HCT116 (cell line): ENCODE measurements around the gene CHRNA9. TPM values are rescaled to one million over a fixed set of nuclear protein-coding genes. Genes with fewer than 3 reads are reported as not detected.

Experiments
- ATAC-seq: fragments of 200-7000 bp; cut with Tn5 transposase; 2 replicates; pipeline ENCODE4 v1.9.1; 2020; ENCODE audit warnings: mild to moderate bottlenecking, moderate library complexity
- BruUV-seq: library from RNA; stranded (reverse); fragments of 400-500 nt; replicated peaks from 2 replicates; lab custom pipeline; 2021; lab: Mats Ljungman, UMichigan
- CTCF ChIA-PET: fragments of 300-600 bp; sonication (Branson Sonifier 250); formaldehyde crosslinking; loops from one replicate; lab custom pipeline; 2021; ENCODE audit warnings: antibody characterized with exemption; lab: Charles Lee
- POLR2A ChIA-PET: fragments of 300-600, 350-600 bp; sonication (Branson Sonifier 250); formaldehyde crosslinking; loops from one replicate; lab custom pipeline; 2021; ENCODE audit warnings: antibody characterized with exemption; lab: Charles Lee
- RAD21 ChIA-PET, 2 experiments: fragments of 300-600 bp; sonication (Branson Sonifier 250); formaldehyde crosslinking; loops; one replicate each; lab custom pipeline; 2023; ENCODE audit warnings: low total read pairs in 2 of 2; ENCODE audit not compliant: uncharacterized antibody in 2 of 2, unreplicated experiment in 2 of 2, low non-redundant PET in 1 of 2; lab: Charles Lee
- DNase-seq: peaks from one replicate; pipeline ENCODE4 v3.0.0-alpha.2; 2010; ENCODE audit warnings: low read depth, low spot score
- H2AFZ ChIP-seq: fragments of 200-600 bp; shearing (Covaris generic), sonication (generic); 2 replicates; pipeline ENCODE4 v1.6.1; 2017; ENCODE audit warnings: low read depth, mixed run types, mixed read lengths, antibody characterized with exemption, low read length; ENCODE audit not compliant: poor library complexity, severe bottlenecking
- H3K27ac ChIP-seq: 2 replicates; pipeline ENCODE4 v1.5.1; 2012; ENCODE audit warnings: low read depth, low read length
- H3K27me3 ChIP-seq: fragments of 200-600 bp; sonication (generic); 2 replicates; pipeline ENCODE4 v1.6.1; 2016; ENCODE audit warnings: mixed run types, low read length, mixed read lengths; ENCODE audit not compliant: insufficient read depth
- H3K36me3 ChIP-seq, 2 experiments: fragments of 200-500 bp in 1 of 2; fragments of 200-600 bp in 1 of 2; sonication (Bioruptor generic) in 1 of 2; sonication (generic) in 1 of 2; 2 replicates each; pipeline versions ENCODE4 v1.5.1 to v1.6.1; 2014 to 2016; ENCODE audit warnings: low read length in 2 of 2, inconsistent platforms in 1 of 2, mixed read lengths in 1 of 2, mixed run types in 1 of 2; ENCODE audit not compliant: insufficient read depth in 2 of 2, control insufficient read depth in 1 of 2
- H3K4me1 ChIP-seq, 2 experiments: fragments of 200-600 bp in 1 of 2; sonication (generic) in 1 of 2; 2 replicates each; pipeline versions ENCODE4 v1.5.1 to v1.6.1; 2012 to 2017; ENCODE audit warnings: low read length in 2 of 2, inconsistent platforms in 1 of 2, mild to moderate bottlenecking in 1 of 2, mixed read lengths in 1 of 2, mixed run types in 1 of 2, moderate library complexity in 1 of 2; ENCODE audit not compliant: insufficient read depth in 2 of 2, control insufficient read depth in 1 of 2
- H3K4me2 ChIP-seq: fragments of 200-600 bp; sonication (generic); 2 replicates; pipeline ENCODE4 v1.6.1; 2017; ENCODE audit warnings: mixed run types, low read length, mixed read lengths
- H3K4me3 ChIP-seq, 2 experiments: fragments of 200-600 bp in 1 of 2; sonication (generic) in 1 of 2; replicated peaks in 1 of 2; 2 replicates each; pipeline ENCODE4 v1.5.1; 2011 to 2016; ENCODE audit warnings: low read length in 2 of 2, control low read depth in 1 of 2, low read depth in 1 of 2, mild to moderate bottlenecking in 1 of 2, mixed read lengths in 1 of 2, mixed run types in 1 of 2
- H3K79me2 ChIP-seq: fragments of 200-600 bp; sonication (generic); 2 replicates; pipeline ENCODE4 v1.6.1; 2017; ENCODE audit warnings: mild to moderate bottlenecking, mixed run types, low read length, moderate library complexity, mixed read lengths; ENCODE audit not compliant: insufficient read depth
- H3K9ac ChIP-seq: fragments of 200-600 bp; sonication (generic); 2 replicates; pipeline ENCODE4 v1.6.1; 2016; ENCODE audit warnings: low read length, mixed read lengths
- H3K9me2 ChIP-seq: fragments of 200-600 bp; sonication (generic), shearing (Covaris generic); 2 replicates; pipeline ENCODE4 v1.6.1; 2017; ENCODE audit warnings: mixed run types, mild to moderate bottlenecking, moderate library complexity; ENCODE audit not compliant: insufficient read depth
- H3K9me3 ChIP-seq, 2 experiments: fragments of 200-500 bp in 1 of 2; fragments of 200-600 bp in 1 of 2; sonication (Bioruptor generic) in 1 of 2; sonication (generic) in 1 of 2; 2 replicates each; pipeline ENCODE4 v1.6.1; 2014 to 2017; ENCODE audit warnings: low read length in 2 of 2, mixed read lengths in 2 of 2, inconsistent platforms in 1 of 2, low read depth in 1 of 2, mild to moderate bottlenecking in 1 of 2, mixed run types in 1 of 2, moderate library complexity in 1 of 2; ENCODE audit not compliant: control insufficient read depth in 1 of 2, insufficient read depth in 1 of 2
- H4K20me1 ChIP-seq: fragments of 200-600 bp; sonication (generic), shearing (Covaris generic); 2 replicates; pipeline ENCODE4 v1.6.1; 2017; ENCODE audit warnings: mixed run types, mild to moderate bottlenecking, moderate library complexity; ENCODE audit not compliant: insufficient read depth
- CBX3 ChIP-seq: IDR thresholded peaks from 2 replicates; pipeline ENCODE4 v1.6.1; 2012; ENCODE audit warnings: low read depth
- CEBPB ChIP-seq: IDR thresholded peaks from 2 replicates; pipeline ENCODE4 v1.6.1; 2012; ENCODE audit warnings: low read depth
- CTCF ChIP-seq, 3 experiments: fragments of 200-600 bp in 1 of 3; sonication (generic) in 1 of 3; IDR thresholded peaks in 2 of 3; conservative IDR thresholded peaks in 1 of 3; 2 replicates each; pipeline ENCODE4 v1.5.1; 2012 to 2017; ENCODE audit warnings: low read depth in 2 of 3, low read length in 2 of 3, antibody characterized with exemption in 1 of 3, borderline replicate concordance in 1 of 3, control low read depth in 1 of 3, mild to moderate bottlenecking in 1 of 3, mixed read lengths in 1 of 3, mixed run types in 1 of 3, moderate library complexity in 1 of 3; ENCODE audit not compliant: insufficient read depth in 1 of 3
- EGR1 ChIP-seq: IDR thresholded peaks from 2 replicates; pipeline ENCODE4 v1.6.1; 2012; ENCODE audit warnings: low read depth
- EZH2phosphoT487 ChIP-seq: fragments of 200-600 bp; IDR thresholded peaks from 2 replicates; pipeline ENCODE4 v1.6.1; 2018; ENCODE audit warnings: antibody characterized with exemption, borderline replicate concordance
- FOSL1 ChIP-seq: IDR thresholded peaks from 2 replicates; pipeline ENCODE4 v1.6.1; 2012; ENCODE audit warnings: low read depth
- MAX ChIP-seq: IDR thresholded peaks from 2 replicates; pipeline ENCODE4 v1.6.1; 2012
- SIN3A ChIP-seq: IDR thresholded peaks from 2 replicates; pipeline ENCODE4 v1.6.1; 2012; ENCODE audit warnings: low read depth
- SP1 ChIP-seq: IDR thresholded peaks from 2 replicates; pipeline ENCODE4 v1.6.1; 2012; ENCODE audit warnings: low read depth
- SRF ChIP-seq: IDR thresholded peaks from 2 replicates; pipeline ENCODE4 v1.6.1; 2012; ENCODE audit warnings: low read depth
- YY1 ChIP-seq: IDR thresholded peaks from 2 replicates; pipeline ENCODE4 v1.6.1; 2011; ENCODE audit warnings: low read length, low read depth, moderate library complexity, mild to moderate bottlenecking; ENCODE audit not compliant: insufficient replicate concordance; ENCODE audit errors: extremely low read depth
- ZBTB33 ChIP-seq: IDR thresholded peaks from 2 replicates; pipeline ENCODE4 v1.6.1; 2011; ENCODE audit warnings: mild to moderate bottlenecking, low read length, moderate library complexity; ENCODE audit not compliant: insufficient replicate concordance; ENCODE audit errors: extremely low read depth
- ZFX ChIP-seq: fragments of 450-650 bp; IDR thresholded peaks from 2 replicates; pipeline ENCODE4 v1.6.1; 2017
- ZNF274 ChIP-seq: fragments of 200-500 bp; sonication (Bioruptor generic); IDR thresholded peaks from 2 replicates; pipeline ENCODE4 v1.6.1; 2014; ENCODE audit warnings: mild to moderate bottlenecking, low read depth, low read length, inconsistent platforms
- intact Hi-C: fragments of 100-400 bp; cut with micrococcal nuclease; formaldehyde crosslinking; loops from 2 replicates; pipeline ENCODE4 v1.10.0; 2022
- total RNA-seq: library from RNA; stranded (reverse); gene quantifications from one replicate; pipeline ENCODE4 v1.2.1, GENCODE V29; 2021; ENCODE audit not compliant: unreplicated experiment

Gene CHRNA9
- total RNA-seq, 1 experiment from 2014 or later: not detected

GRCh38 chr4:40314951-40315350 lies 20.2 kb upstream of the CHRNA9 start:
- no peak overlapping the region for H3K4me2 ChIP-seq
- H3K27ac ChIP-seq: no peak overlapping the region
- POLR2A ChIA-PET: no interaction called here
- TF ChIP-seq CEBPB (peak; percentile 35; the same call in 1 of the 2 replicates), EZH2phosphoT487 (no peak)
- DNase-seq: no peak
- H3K9me3 ChIP-seq: no peaks in the 10 kb centered on the region
- no TSS peak for BruUV-seq
- H2AFZ ChIP-seq: peak overlapping the region; percentile 93
- ATAC-seq: no peak
- H3K9ac ChIP-seq: no peak overlapping the region
- H3K4me3 ChIP-seq: no peak overlapping the region
- H3K4me1 ChIP-seq: peaks cover 11 to 28% of the 10 kb centered on the region in 2 experiments; a peak in 3 of 4 replicates
- H3K9me2 ChIP-seq: no peaks in the 10 kb centered on the region
- H4K20me1 ChIP-seq: no peaks in the 10 kb centered on the region
- CTCF ChIA-PET: no interaction called here
- no peaks in the 10 kb centered on the region for H3K27me3 ChIP-seq
- intact Hi-C loops: loop anchor here (5.0 to 10.0 kb wide), 2 partner anchors 240 to 498 kb away; no protein-coding TSS in a partner anchor
- H3K36me3 ChIP-seq: no peaks in the 10 kb centered on the region
- H3K79me2 ChIP-seq: no peaks in the 10 kb centered on the region
- RAD21 ChIA-PET: no interaction called here

- Histone ChIP-seq H2AFZ (peak overlapping the region; percentile 93), H4K20me1 (no peaks in the 10 kb centered on the region), H3K4me1 (peaks cover 11 to 28% of the 10 kb centered on the region in 2 experiments; a peak in 3 of 4 replicates), H3K9ac (peak overlapping the region; percentile 48), H3K9me3 (no peaks in the 10 kb centered on the region), H3K9me2 (no peaks in the 10 kb centered on the region), H3K4me2 (peak overlapping the region; percentile 78), H3K27ac (peak overlapping the region; percentile 58), H3K27me3 (no peaks in the 10 kb centered on the region), H3K36me3 (no peaks in the 10 kb centered on the region), H3K4me3 (peak overlapping the region in 1 of 2 experiments; percentile 44; a peak in 2 of 4 replicates), H3K79me2 (no peaks in the 10 kb centered on the region)
- TSS peak; percentile 83 for BruUV-seq
- no peak for DNase-seq
- CTCF ChIA-PET: interaction anchor here (0.7 to 2.7 kb wide), 18 partner anchors 9 to 403 kb away, joined by 3 to 37 read pairs (median 4); partner anchors contain the start of genes CHRNA9 and N4BP2
- POLR2A ChIA-PET: interaction anchor here (1.0 to 1.9 kb wide), 6 partner anchors 9 to 256 kb away, joined by 3 to 17 read pairs (median 5); partner anchors contain the start of gene CHRNA9
- intact Hi-C loops: loop anchor here (5.0 to 10.0 kb wide), 2 partner anchors 238 to 499 kb away; no protein-coding TSS in a partner anchor
- no peak for ATAC-seq
- RAD21 ChIA-PET: interaction anchor here (0.6 to 1.0 kb wide), 3 partner anchors 9 to 401 kb away, joined by 3 to 4 read pairs (median 3); no protein-coding TSS in a partner anchor
- TF ChIP-seq CBX3 (no peak), CEBPB (no peak), SP1 (no peak), SRF (no peak), CTCF (IDR thresholded peaks at IDR 0.05 in 2 of 3, conservative IDR thresholded peaks at IDR 0.05 in 1 of 3; ENCODE audit: borderline replicate concordance in 1 of 3, insufficient read depth in 1 of 3, low read depth in 2 of 3, low read length in 2 of 3) (no peak), MAX (no peak), ZNF274 (no peak), YY1 (no peak), FOSL1 (no peak), EGR1 (no peak), ZFX (no peak), SIN3A (no peak), ZBTB33 (no peak)
These were observed 18.8 kb upstream of the CHRNA9 start for GRCh38 chr4:40316333-40316781.
